A673 (cell line): ENCODE data around the gene CHFR. TPM values are rescaled to one million over a fixed set of nuclear protein-coding genes. Genes with fewer than 3 reads are reported as not detected.
"Not testable (repeated sequence)": the region's sequence is repeated elsewhere in the genome, so short reads cannot be mapped to it uniquely, and the experiment has no call there.

Source experiments
- BruUV-seq: library from RNA; stranded (reverse); fragments of 400-500 nt; replicated peaks from 2 replicates; lab custom pipeline; 2021; lab: Mats Ljungman, UMichigan
- CTCF ChIA-PET: fragments of 300-600 bp; sonication (Branson Sonifier 250); formaldehyde crosslinking; loops from one replicate; lab custom pipeline; 2022; ENCODE audit warnings: antibody characterized with exemption; lab: Charles Lee
- POLR2A ChIA-PET: fragments of 300-600 bp; sonication (Branson Sonifier 250); formaldehyde crosslinking; loops from one replicate; lab custom pipeline; 2022; ENCODE audit warnings: antibody characterized with exemption; ENCODE audit not compliant: low non-redundant PET; lab: Charles Lee
- DNase-seq: peaks from one replicate; pipeline ENCODE4 v3.0.0-alpha.2; 2015; ENCODE audit warnings: low spot score
- H3K27ac ChIP-seq: fragments of 200-600 bp; sonication (generic); 2 replicates; pipeline ENCODE4 v1.5.1; 2016; ENCODE audit warnings: mixed run types, low read depth, mild to moderate bottlenecking, mixed read lengths, antibody characterized with exemption, low read length; ENCODE audit not compliant: poor library complexity, severe bottlenecking
- H3K27me3 ChIP-seq: fragments of 200-600 bp; sonication (generic); replicated peaks from 2 replicates; pipeline ENCODE4 v1.6.1; 2017; ENCODE audit warnings: mixed run types, low read depth, mild to moderate bottlenecking, mixed read lengths, antibody characterized with exemption, low read length; ENCODE audit not compliant: insufficient read depth, poor library complexity
- H3K36me3 ChIP-seq: fragments of 200-600 bp; sonication (generic); 2 replicates; pipeline ENCODE4 v1.6.1; 2016; ENCODE audit warnings: mixed run types, mild to moderate bottlenecking, mixed read lengths, antibody characterized with exemption, low read length; ENCODE audit not compliant: insufficient read depth, poor library complexity, severe bottlenecking
- H3K4me1 ChIP-seq: fragments of 200-600 bp; sonication (generic); 2 replicates; pipeline ENCODE4 v1.6.1; 2017; ENCODE audit warnings: mixed run types, mild to moderate bottlenecking, mixed read lengths, antibody characterized with exemption, low read length; ENCODE audit not compliant: insufficient read depth, poor library complexity, severe bottlenecking
- H3K4me3 ChIP-seq: fragments of 200-600 bp; sonication (generic); 2 replicates; pipeline ENCODE4 v1.5.1; 2016; ENCODE audit warnings: low read depth, mixed run types, mild to moderate bottlenecking, mixed read lengths, low read length; ENCODE audit not compliant: poor library complexity, severe bottlenecking
- H3K9me3 ChIP-seq: fragments of 200-600 bp; sonication (generic); 2 replicates; pipeline ENCODE4 v1.6.1; 2016; ENCODE audit warnings: mixed run types, low read depth, mild to moderate bottlenecking, mixed read lengths, antibody characterized with exemption, low read length; ENCODE audit not compliant: poor library complexity, severe bottlenecking
- EZH2 ChIP-seq: fragments of 200-600 bp; sonication (generic); IDR thresholded peaks from 2 replicates; pipeline ENCODE4 v1.6.1; 2017; ENCODE audit warnings: borderline replicate concordance, low read depth, mild to moderate bottlenecking, mixed read lengths, antibody characterized with exemption, low read length; ENCODE audit not compliant: poor library complexity, severe bottlenecking
- intact Hi-C: fragments of 100-400 bp; cut with micrococcal nuclease; formaldehyde crosslinking; loops from one replicate; pipeline ENCODE4 v1.10.0; 2022; ENCODE audit not compliant: unreplicated experiment
- total RNA-seq: library from RNA; stranded (reverse); gene quantifications from 2 replicates; pipeline ENCODE4 v1.2.3, GENCODE V29; 2021
- TF ChIP-seq, protein P1 (sequence below): fragments of 300-800, 200-600 bp; sonication (generic); conservative IDR thresholded peaks from 2 replicates; pipeline ENCODE4 v1.5.1; 2017; ENCODE audit warnings: low read depth, mild to moderate bottlenecking, antibody characterized with exemption, low read length, moderate library complexity, mixed read lengths

Gene CHFR
- total RNA-seq, 1 experiment from 2014 or later = 44.9 TPM

DNA sequence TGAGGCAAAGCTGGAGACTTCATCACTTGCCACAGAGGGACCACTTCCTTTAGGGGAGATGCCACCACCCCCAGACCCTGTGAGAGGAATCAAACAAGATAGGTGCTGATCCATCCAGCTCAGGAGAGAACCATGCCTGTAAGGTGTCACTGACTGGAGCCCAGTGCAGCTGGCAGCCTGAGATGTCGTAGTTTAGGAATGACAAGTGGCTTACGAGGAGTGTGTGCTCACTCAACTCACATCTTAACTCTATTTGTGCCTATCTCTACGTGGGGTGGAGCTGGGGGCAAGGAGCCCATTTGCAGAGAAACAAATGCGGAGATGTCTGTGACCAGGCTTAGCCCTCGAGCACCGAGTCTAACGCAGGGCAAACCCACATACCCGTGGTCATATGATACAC, 25.8 kb downstream of the CHFR start:
- Histone ChIP-seq H3K36me3 (peaks cover 13% of the 10 kb centered on the region), H3K4me3 (no peak overlapping the region), H3K27me3 (no peaks in the 10 kb centered on the region), H3K9me3 (no peaks in the 10 kb centered on the region), H3K4me1 (no peaks in the 10 kb centered on the region), H3K27ac (no peak overlapping the region)
- BruUV-seq = no TSS peak
- DNase-seq = no peak
- no peak for TF ChIP-seq EZH2
- TF ChIP-seq, protein P1, sequence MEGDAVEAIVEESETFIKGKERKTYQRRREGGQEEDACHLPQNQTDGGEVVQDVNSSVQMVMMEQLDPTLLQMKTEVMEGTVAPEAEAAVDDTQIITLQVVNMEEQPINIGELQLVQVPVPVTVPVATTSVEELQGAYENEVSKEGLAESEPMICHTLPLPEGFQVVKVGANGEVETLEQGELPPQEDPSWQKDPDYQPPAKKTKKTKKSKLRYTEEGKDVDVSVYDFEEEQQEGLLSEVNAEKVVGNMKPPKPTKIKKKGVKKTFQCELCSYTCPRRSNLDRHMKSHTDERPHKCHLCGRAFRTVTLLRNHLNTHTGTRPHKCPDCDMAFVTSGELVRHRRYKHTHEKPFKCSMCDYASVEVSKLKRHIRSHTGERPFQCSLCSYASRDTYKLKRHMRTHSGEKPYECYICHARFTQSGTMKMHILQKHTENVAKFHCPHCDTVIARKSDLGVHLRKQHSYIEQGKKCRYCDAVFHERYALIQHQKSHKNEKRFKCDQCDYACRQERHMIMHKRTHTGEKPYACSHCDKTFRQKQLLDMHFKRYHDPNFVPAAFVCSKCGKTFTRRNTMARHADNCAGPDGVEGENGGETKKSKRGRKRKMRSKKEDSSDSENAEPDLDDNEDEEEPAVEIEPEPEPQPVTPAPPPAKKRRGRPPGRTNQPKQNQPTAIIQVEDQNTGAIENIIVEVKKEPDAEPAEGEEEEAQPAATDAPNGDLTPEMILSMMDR = no peak
- CTCF ChIA-PET = no interaction called here
- intact Hi-C loops = no loop called here
- POLR2A ChIA-PET = no interaction called here

DNA sequence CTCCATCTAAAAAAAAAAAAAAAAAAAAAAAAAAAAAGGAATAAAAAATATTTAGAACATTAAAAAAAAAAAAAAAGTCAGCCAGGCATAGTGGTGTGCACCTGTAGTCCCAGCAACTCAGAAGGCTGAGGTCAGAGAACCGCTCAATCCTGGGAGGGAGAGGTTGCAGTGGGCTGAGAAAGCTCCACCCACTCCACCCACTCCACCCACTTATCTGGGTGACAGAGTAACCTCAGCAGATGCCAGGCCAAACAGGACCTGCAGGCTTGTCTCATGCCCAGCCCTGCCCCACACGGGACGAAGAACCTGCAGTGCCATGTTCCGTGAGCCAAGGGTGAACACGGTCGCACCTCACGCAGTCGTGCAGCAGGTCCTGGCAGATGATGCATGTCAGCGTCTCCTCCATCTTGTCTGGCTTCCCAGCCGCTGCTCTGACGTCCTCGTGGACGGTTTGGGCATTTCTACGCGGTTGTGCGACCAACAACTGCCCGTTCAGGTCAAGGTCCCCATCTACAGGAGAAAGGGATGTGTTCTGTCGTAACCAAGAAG, 28.6 kb downstream of the CHFR start:
- BruUV-seq = no TSS peak
- ChIA-PET POLR2A (no interaction called here), CTCF (no interaction called here)
- intact Hi-C loops = no loop called here
- DNase-seq = no peak
- peaks cover 24% of the 10 kb centered on the region for H3K36me3 ChIP-seq
- no peaks in the 10 kb centered on the region for H3K4me1 ChIP-seq
- no peak overlapping the region for H3K27ac ChIP-seq
- H3K9me3 ChIP-seq = no peaks in the 10 kb centered on the region
- H3K27me3 ChIP-seq = no peaks in the 10 kb centered on the region
- H3K4me3 ChIP-seq = no peak overlapping the region
- TF ChIP-seq EZH2 = no peak
- TF ChIP-seq, protein P1 = no peak

DNA sequence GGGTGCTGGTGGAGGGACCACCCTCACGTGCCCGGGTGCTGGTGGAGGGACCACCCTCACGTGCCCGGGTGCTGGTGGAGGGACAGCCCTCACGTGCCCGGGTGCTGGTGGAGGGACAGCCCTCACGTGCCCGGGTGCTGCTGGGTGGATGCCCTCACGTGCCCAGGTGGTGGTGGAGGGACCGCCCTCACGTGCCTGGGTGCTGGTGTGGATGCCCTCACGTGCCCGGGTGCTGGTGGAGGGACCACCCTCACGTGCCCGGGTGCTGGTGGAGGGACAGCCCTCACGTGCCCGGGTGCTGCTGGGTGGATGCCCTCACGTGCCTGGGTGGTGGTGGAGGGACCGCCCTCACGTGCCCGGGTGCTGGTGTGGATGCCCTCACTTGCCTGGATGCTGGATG, 30.4 kb downstream of the CHFR start:
- DNase-seq, H3K9me3 ChIP-seq, H3K4me3 ChIP-seq, BruUV-seq, intact Hi-C loops, POLR2A ChIA-PET, H3K27me3 ChIP-seq, CTCF ChIA-PET, H3K4me1 ChIP-seq, H3K27ac ChIP-seq: not testable (repeated sequence)
- H3K36me3 ChIP-seq = peaks cover 26% of the 10 kb centered on the region

DNA sequence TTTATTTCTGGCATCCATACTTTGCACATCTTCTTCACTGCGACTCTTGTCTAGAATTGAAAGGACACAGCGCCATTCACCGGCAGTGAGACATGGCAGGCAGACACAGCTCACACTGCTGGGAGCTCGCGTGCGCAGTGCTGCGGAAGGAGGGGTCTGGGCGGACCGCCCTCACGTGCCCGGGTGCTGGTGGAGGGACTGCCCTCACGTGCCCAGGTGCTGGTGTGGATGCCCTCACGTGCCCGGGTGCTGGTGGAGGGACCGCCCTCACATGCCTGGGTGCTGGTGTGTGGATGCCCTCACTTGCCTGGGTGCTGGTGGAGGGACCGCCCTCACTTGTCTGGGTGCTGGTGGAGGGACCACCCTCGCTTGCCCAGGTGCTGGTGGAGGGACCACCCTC, 30.8 kb downstream of the CHFR start:
- Histone ChIP-seq H3K4me1 (no peaks in the 10 kb centered on the region), H3K36me3 (peaks cover 26% of the 10 kb centered on the region), H3K9me3 (no peaks in the 10 kb centered on the region), H3K27me3 (no peaks in the 10 kb centered on the region), H3K27ac (no peak overlapping the region), H3K4me3 (no peak overlapping the region)
- intact Hi-C loops = no loop called here
- no peak for DNase-seq
- no TSS peak for BruUV-seq
- ChIA-PET CTCF (no interaction called here), POLR2A (no interaction called here)
- TF ChIP-seq, protein P1 = no peak
- TF ChIP-seq EZH2 = no peak

DNA sequence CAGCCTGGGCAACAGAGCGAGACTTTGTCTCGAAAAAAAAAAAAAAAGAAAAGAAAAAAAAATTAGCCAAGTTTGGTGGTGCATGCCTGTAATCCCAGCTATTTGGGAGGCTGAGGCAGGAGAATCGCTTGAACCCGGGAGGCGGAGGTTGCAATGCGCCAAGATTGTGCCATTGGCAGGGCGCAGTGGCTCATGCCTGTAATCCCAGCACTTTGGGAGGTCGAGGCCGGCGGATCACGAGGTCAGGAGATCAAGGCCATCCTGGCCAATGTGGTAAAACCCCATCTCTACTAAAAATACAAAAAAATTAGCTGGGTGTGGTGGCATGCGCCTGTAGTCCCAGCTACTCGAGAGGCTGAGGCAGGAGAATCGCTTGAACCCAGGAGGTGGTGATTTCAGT, 32.2 kb downstream of the CHFR start:
- H3K4me3 ChIP-seq, H3K9me3 ChIP-seq, H3K27me3 ChIP-seq, CTCF ChIA-PET, DNase-seq, intact Hi-C loops, H3K27ac ChIP-seq, BruUV-seq, H3K4me1 ChIP-seq, POLR2A ChIA-PET: not testable (repeated sequence)
- peaks cover 28% of the 10 kb centered on the region for H3K36me3 ChIP-seq
